ENCODE results near the gene TNNC1. TPM values are rescaled to one million over a fixed set of nuclear protein-coding genes. Genes with fewer than 3 reads are reported as not detected.
A peak's percentile ranks its signal among the peaks of the same experiment; 100 is the strongest.

Gene TNNC1
- 1 to 10 TPM in 6 of 7 donors, under 1 TPM in 1; 0.74 to 2.2 (median 1.6) TPM for total RNA-seq
- polyA plus RNA-seq = 1 to 10 TPM; 2.2 to 5.8 (median 4.4) TPM
- long read RNA-seq, donor 1 = 0 reads
- long read RNA-seq, donor 2, partial matches to known transcripts = 0 of 1 reads
- long read RNA-seq, donor 2, other reads (novel, unspliced or antisense) = 0 of 1 reads

DNA sequence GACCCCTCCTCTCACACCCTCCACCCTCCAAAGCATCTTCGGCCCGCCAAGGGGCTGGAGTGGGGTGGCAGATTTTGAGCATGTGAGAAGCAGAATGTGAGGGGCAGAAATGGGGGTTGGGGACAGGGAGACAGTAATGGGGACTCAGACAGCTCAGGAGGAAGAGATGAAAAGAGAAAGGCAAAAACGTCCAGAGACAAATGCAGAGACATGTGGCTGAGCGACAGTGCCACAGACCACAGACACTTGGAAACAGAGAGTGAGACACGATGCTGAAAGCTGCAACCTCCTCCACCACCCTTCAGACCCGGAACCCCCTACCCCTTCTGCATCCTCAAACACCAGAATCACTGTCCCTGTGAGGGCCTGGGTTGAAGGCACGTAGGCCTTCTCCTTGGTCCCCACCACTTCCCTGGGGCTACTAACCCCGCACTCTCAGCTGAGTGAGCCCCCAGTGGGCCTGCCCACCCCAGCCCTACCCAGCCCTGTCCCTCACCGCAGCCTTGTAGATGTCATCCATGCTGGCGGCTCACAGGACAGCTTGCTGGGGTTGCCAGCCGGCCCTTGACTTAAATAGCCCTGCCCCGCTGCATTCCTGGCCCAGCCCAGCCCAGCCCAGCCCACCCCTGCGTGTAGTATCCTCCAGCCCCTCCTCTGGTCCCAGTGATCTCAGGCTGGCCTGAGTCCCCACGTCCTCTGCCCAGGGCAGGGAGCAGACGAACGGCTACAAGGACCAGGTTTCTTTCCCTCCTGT is at the start of gene TNNC1:
TSS of gene TNNC1 (minus strand) at position 546 of the 754 bp plus-strand sequence. CDS start at position 520, 26 bp downstream.
- no peak for TF ChIP-seq POLR2A (IDR thresholded peaks at IDR 0.05)
- TF ChIP-seq CTCF (IDR thresholded peaks at IDR 0.05 in 8 of 11, conservative IDR thresholded peaks at IDR 0.05 in 3 of 11) = no peak
- TF ChIP-seq POLR2AphosphoS5 (IDR thresholded peaks at IDR 0.05) = no peak
- WGBS, 5 donors = 74 to 83% (median 78%) methylated on average over 10 to 16 of the region's 16 CpGs
- H3K4me1 ChIP-seq = peaks cover 22 to 49% (median 36%) of the 10 kb centered on the region in 6 donors
- H3K36me3 ChIP-seq = peaks cover 0 to 13% (median 4%) of the 10 kb centered on the region in 6 donors
- H3K27me3 ChIP-seq (replicated peaks in 1 of 7) = no peaks in the 10 kb centered on the region
- DNase-seq = peak; percentile 67
- peak within 1 kb of the TSS in 7 of 8 donors; percentile 53 to 91 (median 70) for H3K4me3 ChIP-seq
- intact Hi-C loops (cut with DNase I; ENCODE audit: low total_unique reads) = no loop called here
- H3K9me3 ChIP-seq = no peaks in the 10 kb centered on the region
- peak within 1 kb of the TSS; percentile 88 to 96 (median 92) for H3K27ac ChIP-seq

GRCh38 chr3:52502808-52503350 is 49.0 kb upstream of the TNNC1 start:
- intact Hi-C loops (cut with DNase I; ENCODE audit: low total_unique reads) = no loop called here
- Histone ChIP-seq H3K27me3 (replicated peaks in 1 of 7) (no peaks in the 10 kb centered on the region), H3K9me3 (no peaks in the 10 kb centered on the region), H3K4me1 (peaks cover 9 to 39% (median 22%) of the 10 kb centered on the region in 6 donors), H3K4me3 (no peak overlapping the region), H3K27ac (no peak overlapping the region), H3K36me3 (peaks cover 0 to 80% (median 17%) of the 10 kb centered on the region in 6 donors)
- no peak for TF ChIP-seq POLR2A (IDR thresholded peaks at IDR 0.05)
- TF ChIP-seq POLR2AphosphoS5 (IDR thresholded peaks at IDR 0.05) = peak in 1 of 3 donors; percentile 44
- WGBS, 5 donors = 89 to 95% (median 92%) methylated on average over 6 to 11 of the region's 11 CpGs; no CpG with 5 or more reads in 1 of the 5 donors
- no peak for DNase-seq

DNA sequence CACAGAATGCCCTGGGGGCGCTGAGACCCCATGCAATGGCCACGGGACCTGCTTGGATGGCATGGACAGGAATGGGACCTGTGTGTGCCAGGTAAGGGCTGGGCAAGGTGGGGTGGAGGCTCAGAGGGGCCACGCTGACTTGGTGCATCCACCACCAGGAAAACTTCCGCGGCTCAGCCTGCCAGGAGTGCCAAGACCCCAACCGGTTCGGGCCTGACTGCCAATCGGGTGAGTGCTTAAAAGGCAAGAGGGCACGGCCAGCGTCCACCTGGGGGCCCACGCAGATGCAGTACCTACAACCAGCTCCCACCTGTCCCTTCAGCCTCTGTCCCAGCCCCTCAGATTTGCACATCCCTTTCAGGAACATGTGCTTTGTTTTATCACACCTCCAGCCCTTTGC is 48.2 kb upstream of the TNNC1 start:
- 85 to 91% (median 89%) methylated on average over 5 to 11 of the region's 11 CpGs for WGBS, 5 donors
- Histone ChIP-seq H3K27me3 (replicated peaks in 1 of 7) (no peaks in the 10 kb centered on the region), H3K4me1 (peaks cover 11 to 48% (median 26%) of the 10 kb centered on the region in 6 donors), H3K36me3 (peaks cover 0 to 71% (median 16%) of the 10 kb centered on the region in 6 donors), H3K27ac (no peak overlapping the region), H3K4me3 (no peak overlapping the region), H3K9me3 (no peaks in the 10 kb centered on the region)
- intact Hi-C loops (cut with DNase I; ENCODE audit: low total_unique reads) = no loop called here
- TF ChIP-seq POLR2AphosphoS5 (IDR thresholded peaks at IDR 0.05) = no peak
- no peak for TF ChIP-seq POLR2A (IDR thresholded peaks at IDR 0.05)
- no peak for TF ChIP-seq CTCF (IDR thresholded peaks at IDR 0.05 in 8 of 11, conservative IDR thresholded peaks at IDR 0.05 in 3 of 11)
- DNase-seq = no peak

DNA sequence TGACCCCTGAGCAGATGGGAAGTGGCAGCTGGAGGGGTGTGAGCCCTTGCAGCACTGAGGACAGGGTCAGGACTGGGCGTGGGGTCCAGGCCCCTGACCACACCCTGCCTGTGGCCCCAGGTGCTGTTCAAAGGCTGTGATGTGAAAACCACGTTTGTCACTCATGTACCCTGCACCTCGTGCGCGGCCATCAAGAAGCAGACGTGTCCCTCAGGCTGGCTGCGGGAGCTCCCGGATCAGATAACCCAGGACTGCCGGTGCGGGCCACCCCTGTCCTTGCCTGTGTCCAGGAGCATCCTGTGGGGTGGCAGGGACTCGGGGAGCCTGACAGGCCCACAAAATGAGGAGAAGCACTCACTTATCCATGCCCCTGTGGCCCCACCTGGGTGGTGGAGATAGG is 47.2 kb upstream of the TNNC1 start:
- peaks cover 0 to 61% (median 12%) of the 10 kb centered on the region in 6 donors for H3K36me3 ChIP-seq
- H3K4me1 ChIP-seq = peaks cover 11 to 57% (median 26%) of the 10 kb centered on the region in 6 donors
- no peak overlapping the region for H3K4me3 ChIP-seq
- H3K27ac ChIP-seq = peak overlapping the region in 2 of 8 donors; percentile 1 to 22
- H3K9me3 ChIP-seq = no peaks in the 10 kb centered on the region
- WGBS, 5 donors = 69 to 78% (median 71%) methylated on average over 9 to 11 of the region's 11 CpGs
- H3K27me3 ChIP-seq (replicated peaks in 1 of 7) = no peaks in the 10 kb centered on the region
- no peak for DNase-seq
- TF ChIP-seq POLR2AphosphoS5 (IDR thresholded peaks at IDR 0.05) (peak in 1 of 3 donors; percentile 28), POLR2A (IDR thresholded peaks at IDR 0.05) (no peak)
- intact Hi-C loops (cut with DNase I; ENCODE audit: low total_unique reads) = no loop called here

All from spleen (tissue), 13 donors.